MM.1S (cell line): Measurements from ENCODE around the gene RILPL1.

ENCODE experiments used
- CTCF ChIP-seq: fragments of 300-600 bp; sonication (generic); IDR thresholded peaks from 2 replicates; pipeline ENCODE4 v1.5.1; 2016; ENCODE audit warnings: antibody characterized with exemption, low read length, mixed read lengths
- EZH2 ChIP-seq: fragments of 300-600 bp; sonication (generic); optimal IDR thresholded peaks from 2 replicates; pipeline ENCODE3; 2017; ENCODE audit warnings: low read depth, mild to moderate bottlenecking, antibody characterized with exemption, low read length, mixed read lengths
- EZH2phosphoT487 ChIP-seq: fragments of 300-600 bp; sonication (generic); IDR thresholded peaks from 2 replicates; pipeline ENCODE4 v1.6.1; 2018; ENCODE audit warnings: antibody characterized with exemption, low read length

GRCh38 chr12:123532808-123533649 is 490 bp downstream of the RILPL1 start:
- TF ChIP-seq CTCF (no peak), EZH2phosphoT487 (no peak), EZH2 (no peak)
